Measurements from ENCODE around the gene ROM1.

GRCh38 chr11:62592989-62593421, 20.1 kb upstream of the ROM1 start:
- no peak for TF ChIP-seq CTCF (IDR thresholded peaks at IDR 0.05; ENCODE audit: low read length)
- no peak for TF ChIP-seq EZH2 (IDR thresholded peaks at IDR 0.05; ENCODE audit: borderline replicate concordance, low read length)
